Aortic smooth muscle cell (primary cell): ENCODE results near the gene KRR1. TPM values are rescaled to one million over a fixed set of nuclear protein-coding genes. Genes with fewer than 3 reads are reported as not detected.

Experiments
- total RNA-seq: library from RNA; depleted of rRNA; stranded (reverse); fragments of >200 nt; gene quantifications from 2 replicates; pipeline ENCODE4 v1.2.3, GENCODE V29; 2014

KRR1 gene
- total RNA-seq, result 20.2 and 42.7 TPM in 2 replicates

DNA sequence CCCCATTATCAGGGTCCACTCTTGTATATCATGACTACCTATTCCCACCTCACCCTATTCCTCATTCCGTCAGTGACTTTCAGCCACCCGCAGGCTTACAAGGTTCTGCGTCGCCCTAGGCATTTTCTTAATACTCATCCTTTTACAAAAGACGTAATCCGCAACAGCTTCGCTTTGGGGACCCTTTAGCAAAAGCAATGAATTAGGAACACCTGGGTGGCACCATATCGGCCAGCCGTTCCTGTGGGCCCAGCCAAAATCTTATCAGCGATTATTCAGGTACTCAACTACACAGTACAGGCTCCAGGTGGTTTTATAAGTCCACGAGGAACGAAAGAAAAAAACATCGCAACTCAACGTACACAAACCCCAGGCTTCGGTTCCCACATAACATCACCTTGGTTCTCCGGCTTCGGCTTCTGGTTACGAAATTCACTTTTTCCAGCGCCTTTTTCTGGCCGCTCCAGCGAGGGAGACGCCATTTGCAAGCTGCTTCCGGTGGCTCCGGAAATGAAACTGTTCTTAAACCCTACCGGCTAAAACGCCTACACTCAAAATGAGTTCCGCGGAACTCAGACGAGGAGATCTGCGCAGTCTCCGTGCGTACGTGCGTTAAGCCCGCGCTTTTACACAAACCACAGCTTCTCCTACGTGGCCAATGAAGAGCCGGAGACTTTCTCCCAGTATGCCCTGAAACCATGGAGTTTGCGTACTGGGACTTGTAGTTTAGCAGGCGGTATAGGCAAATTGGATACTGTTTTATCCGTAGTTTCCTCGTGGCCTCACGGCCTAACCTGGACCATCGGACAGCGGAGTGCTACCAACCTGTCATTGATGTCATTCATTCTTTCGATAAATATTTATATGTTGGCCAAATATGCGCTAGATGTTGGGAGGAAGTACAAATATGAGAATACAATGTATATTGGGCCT lies at the start of gene KRR1:
Gene KRR1 (minus strand): TSS at position 494 of the 933 bp plus-strand sequence. CDS start 12 bp downstream, at position 482.

DNA sequence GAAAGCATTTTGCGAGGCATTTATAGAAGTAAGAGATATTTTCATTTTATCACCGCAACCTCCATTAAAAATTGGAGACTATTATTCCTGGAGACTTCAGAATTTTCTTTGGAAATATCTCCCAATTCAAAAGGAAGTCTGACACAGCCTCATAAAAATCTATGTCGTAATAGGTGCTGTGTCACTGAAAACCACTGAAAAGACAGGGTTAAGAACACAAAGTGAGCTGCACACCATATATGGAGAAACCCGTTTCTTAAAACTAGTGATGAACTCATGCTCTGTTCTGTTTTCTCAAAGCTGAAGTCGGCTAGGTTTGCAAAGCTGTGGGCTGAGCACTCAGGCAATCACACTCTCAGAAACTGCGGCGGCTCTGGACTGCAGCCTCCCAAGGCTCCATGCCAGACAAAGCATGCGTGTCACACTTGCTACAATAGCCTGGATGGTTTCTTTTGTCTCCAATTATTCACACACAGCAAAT lies 30.9 kb downstream of the KRR1 start, which contains the start of gene GLIPR1:
Gene GLIPR1 (plus strand): TSS at position 287 of the 481 bp plus-strand sequence. CDS start 126 bp downstream, at position 413.

Other genes starting within 250 kb of the KRR1 start
- gene CAPS2, start 181.3 kb downstream of the KRR1 start, total RNA-seq, result 11.9 and 15.9 TPM in 2 replicates
- not detected in 2 replicates for gene GLIPR1L1, start 176.9 kb downstream of the KRR1 start, total RNA-seq
- gene GLIPR1L2, start 120.5 kb downstream of the KRR1 start, total RNA-seq, result 0.92 and 1.1 TPM in 2 replicates
- 150 and 263 TPM in 2 replicates for gene GLIPR1, start 30.9 kb downstream of the KRR1 start, total RNA-seq